GM06990 (cell line): ENCODE data around the gene EPN1.

ENCODE experiments used
- DNase-seq: peaks from one replicate; pipeline ENCODE4 v3.0.0-alpha.2; 2011; ENCODE audit not compliant: insufficient read length; ENCODE audit errors: extremely low read depth
- H3K27me3 ChIP-seq: replicated peaks from 2 replicates; pipeline ENCODE4 v1.6.0; 2011; ENCODE audit warnings: low read length; ENCODE audit not compliant: control insufficient read depth, insufficient read depth
- H3K36me3 ChIP-seq: 2 replicates; pipeline ENCODE4 v1.5.1; 2011; ENCODE audit warnings: low read length; ENCODE audit not compliant: control insufficient read depth, insufficient read depth
- H3K4me3 ChIP-seq: replicated peaks from 2 replicates; pipeline ENCODE4 v1.5.1; 2011; ENCODE audit warnings: low read depth, mild to moderate bottlenecking, control low read depth, low read length
- TF ChIP-seq, protein P1 (sequence below): IDR thresholded peaks from 2 replicates; pipeline ENCODE4 v1.5.1; 2011; ENCODE audit warnings: low read length, control low read depth, mild to moderate bottlenecking, inconsistent platforms; ENCODE audit not compliant: insufficient read depth, poor library complexity, severe bottlenecking

Gene EPN1

GRCh38 chr19:55704494-55705245 lies 29.6 kb downstream of the EPN1 start:
- Histone ChIP-seq H3K4me3 (no peak overlapping the region), H3K27me3 (no peaks in the 10 kb centered on the region), H3K36me3 (peaks cover 9% of the 10 kb centered on the region)
- DNase-seq: no peak
- TF ChIP-seq, protein P1, sequence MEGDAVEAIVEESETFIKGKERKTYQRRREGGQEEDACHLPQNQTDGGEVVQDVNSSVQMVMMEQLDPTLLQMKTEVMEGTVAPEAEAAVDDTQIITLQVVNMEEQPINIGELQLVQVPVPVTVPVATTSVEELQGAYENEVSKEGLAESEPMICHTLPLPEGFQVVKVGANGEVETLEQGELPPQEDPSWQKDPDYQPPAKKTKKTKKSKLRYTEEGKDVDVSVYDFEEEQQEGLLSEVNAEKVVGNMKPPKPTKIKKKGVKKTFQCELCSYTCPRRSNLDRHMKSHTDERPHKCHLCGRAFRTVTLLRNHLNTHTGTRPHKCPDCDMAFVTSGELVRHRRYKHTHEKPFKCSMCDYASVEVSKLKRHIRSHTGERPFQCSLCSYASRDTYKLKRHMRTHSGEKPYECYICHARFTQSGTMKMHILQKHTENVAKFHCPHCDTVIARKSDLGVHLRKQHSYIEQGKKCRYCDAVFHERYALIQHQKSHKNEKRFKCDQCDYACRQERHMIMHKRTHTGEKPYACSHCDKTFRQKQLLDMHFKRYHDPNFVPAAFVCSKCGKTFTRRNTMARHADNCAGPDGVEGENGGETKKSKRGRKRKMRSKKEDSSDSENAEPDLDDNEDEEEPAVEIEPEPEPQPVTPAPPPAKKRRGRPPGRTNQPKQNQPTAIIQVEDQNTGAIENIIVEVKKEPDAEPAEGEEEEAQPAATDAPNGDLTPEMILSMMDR: no peak

- peaks cover 2% of the 10 kb centered on the region; the same call in 1 of the 2 replicates for H3K36me3 ChIP-seq
- no peak for DNase-seq
Measured at GRCh38 chr19:55705972-55706371, 30.9 kb downstream of the EPN1 start.

GRCh38 chr19:55711719-55712118 lies 36.7 kb downstream of the EPN1 start:
- TF ChIP-seq, protein P1: no peak

More at GRCh38 chr19:55705972-55706371, 30.9 kb downstream of the EPN1 start:
- Histone ChIP-seq H3K4me3 (no peak overlapping the region), H3K27me3 (no peaks in the 10 kb centered on the region)
- TF ChIP-seq, protein P1: no peak

GRCh38 chr19:55712804-55713631 lies 38.0 kb downstream of the EPN1 start:
- H3K27me3 ChIP-seq: no peaks in the 10 kb centered on the region
- no peak overlapping the region for H3K4me3 ChIP-seq
- H3K36me3 ChIP-seq: no peaks in the 10 kb centered on the region
- TF ChIP-seq, protein P1: no peak
- DNase-seq: no peak

More at GRCh38 chr19:55711719-55712118, 36.7 kb downstream of the EPN1 start:
- no peaks in the 10 kb centered on the region for H3K36me3 ChIP-seq
- no peak overlapping the region for H3K4me3 ChIP-seq
- H3K27me3 ChIP-seq: no peaks in the 10 kb centered on the region
- DNase-seq: no peak

DNA sequence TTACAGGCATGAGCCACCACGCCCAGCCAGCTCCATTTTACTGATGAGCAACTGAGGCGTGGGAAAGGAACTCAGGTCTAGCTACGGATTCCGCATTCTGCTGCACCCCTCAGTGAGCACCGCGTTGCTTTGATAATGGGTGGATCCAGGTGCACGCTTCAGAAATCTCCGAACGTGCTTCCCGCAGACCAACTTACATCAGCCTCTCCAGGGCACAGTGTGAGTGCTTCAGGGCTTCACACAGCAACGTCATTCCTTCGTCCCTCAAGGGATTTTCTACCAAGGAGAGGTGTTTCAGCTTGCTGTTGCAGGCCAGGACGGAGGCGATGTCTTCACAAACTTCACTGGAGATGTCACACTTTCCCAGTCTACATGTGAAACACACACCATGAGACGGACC lies 41.5 kb downstream of the EPN1 start:
- no peak overlapping the region for H3K4me3 ChIP-seq
- no peaks in the 10 kb centered on the region for H3K27me3 ChIP-seq
- H3K36me3 ChIP-seq: no peaks in the 10 kb centered on the region
- TF ChIP-seq, protein P1: no peak
- no peak for DNase-seq
